ENCODE results near the gene CASKIN2.

DNA sequence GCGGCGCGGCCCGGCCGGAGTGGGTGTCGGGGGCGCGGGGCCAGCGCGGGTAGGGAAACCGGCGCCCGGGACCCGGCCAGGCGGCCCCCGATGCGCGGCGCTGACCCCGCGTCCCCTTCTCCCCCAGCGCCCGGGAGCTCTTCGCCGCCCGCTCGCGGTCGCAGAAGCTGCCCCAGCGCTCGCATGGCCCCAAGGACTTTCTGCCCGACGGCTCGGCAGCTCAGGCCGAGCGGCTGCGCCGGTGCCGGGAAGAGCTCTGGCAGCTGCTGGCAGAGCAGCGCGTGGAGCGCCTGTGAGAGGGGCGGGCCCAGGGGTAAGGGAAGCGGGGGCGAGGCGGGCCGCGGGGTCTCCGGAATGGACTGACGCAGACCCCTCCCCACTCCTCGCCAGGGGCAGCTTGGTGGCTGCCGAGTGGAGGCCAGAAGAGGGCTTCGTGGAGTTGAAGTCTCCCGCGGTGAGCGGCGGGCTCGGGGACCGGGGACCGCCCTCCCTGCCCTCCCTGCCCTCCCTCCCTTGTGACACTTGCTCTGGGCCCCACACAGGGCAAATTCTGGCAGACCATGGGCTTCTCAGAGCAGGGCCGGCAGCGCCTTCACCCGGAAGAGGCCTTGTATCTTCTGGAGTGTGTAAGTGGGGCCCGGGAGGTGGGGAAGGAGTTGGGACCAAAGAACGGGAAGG is 1.4 kb upstream of the CASKIN2 start:
- TF ChIP-seq CTCF (IDR thresholded peaks at IDR 0.05) (no peak), POLR2A (IDR thresholded peaks at IDR 0.05) (no peak)
